Tongue (tissue), 2 donors: ENCODE data around the gene DCUN1D2. TPM values are rescaled to one million over a fixed set of nuclear protein-coding genes. Genes with fewer than 3 reads are reported as not detected.
"Not testable (repeated sequence)": the region's sequence is repeated elsewhere in the genome, so short reads cannot be mapped to it uniquely, and the experiment has no call there.

Experiments
- DNase-seq: peaks from one replicate; pipeline ENCODE4 v3.0.0-alpha.2; 2015
- total RNA-seq: library from RNA; depleted of rRNA; stranded (reverse); fragments of >200 nt; gene quantifications from one replicate; pipeline ENCODE4 v1.2.3, GENCODE V29; 2014

The DCUN1D2 gene
- total RNA-seq: 24.8 TPM

DNA sequence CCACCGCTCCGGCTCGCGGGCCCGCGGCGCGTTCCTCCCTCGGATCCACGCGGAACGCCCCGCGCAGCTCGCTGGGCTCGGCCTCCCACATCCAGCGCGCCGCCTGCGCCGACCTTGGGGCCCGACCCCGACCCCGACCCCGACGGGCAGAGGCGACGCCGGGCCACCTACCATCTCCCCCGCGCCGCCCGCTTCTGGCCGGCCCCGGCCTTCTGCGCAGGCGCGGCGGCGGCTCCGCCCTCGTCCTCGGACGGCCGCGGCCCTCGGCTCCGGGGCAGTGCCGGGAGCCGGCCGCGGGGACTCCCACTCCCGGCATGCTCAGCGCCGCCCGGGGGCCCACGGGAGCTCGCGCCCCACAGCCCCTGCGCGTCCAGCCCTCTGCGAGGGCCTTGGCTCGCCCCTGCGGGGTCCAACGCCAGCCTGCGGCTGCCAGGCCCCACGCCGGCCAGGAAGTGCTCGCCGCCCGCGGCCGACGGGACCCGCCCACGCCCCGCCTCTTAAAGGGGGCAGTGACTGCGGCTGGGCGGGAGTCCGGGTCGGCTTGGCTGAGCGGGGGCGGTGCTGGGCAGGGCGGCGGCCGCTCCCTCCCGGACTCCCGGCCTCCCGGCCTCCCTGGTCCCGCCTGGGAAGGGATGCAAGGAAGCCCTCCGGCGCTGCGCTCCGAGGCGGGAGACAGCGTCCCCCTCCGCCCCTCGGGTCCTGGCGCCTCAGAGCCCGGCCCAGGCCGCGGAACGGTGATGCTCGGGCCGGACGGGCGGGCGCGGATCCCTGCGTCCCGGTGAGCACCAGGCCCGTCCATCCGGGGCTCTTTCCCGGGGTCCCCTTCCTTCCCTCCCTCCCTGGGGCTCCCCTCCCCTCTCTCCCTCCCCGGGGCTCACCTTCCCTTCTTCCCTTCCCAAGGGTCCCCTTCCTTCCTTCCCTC, at the start of gene DCUN1D2:
TSS of gene DCUN1D2 (minus strand) at position 216 of the 922 bp plus-strand sequence. CDS start at position 174, 42 bp downstream.
- peak; percentile 97 for DNase-seq

DNA sequence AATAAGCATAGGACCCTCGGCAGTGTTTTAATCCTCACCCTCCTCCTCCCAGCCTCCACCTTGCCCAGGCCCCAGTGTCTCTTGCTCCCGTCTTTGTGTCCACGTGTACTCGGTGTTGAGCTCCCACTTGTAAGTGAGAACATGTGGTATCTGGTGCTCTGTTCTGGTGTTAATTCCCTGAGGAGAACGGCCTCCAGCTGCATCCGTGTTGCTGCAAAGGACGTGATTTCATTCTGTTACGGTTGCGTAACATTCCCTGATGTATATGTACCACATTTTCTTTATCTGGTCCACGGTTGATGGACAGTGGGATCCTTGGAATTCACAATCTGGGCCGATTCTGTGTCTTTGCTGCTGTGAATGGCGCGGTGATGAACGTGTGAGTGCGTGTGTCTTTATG, 49.3 kb upstream of the DCUN1D2 start:
- no peak for DNase-seq

DNA sequence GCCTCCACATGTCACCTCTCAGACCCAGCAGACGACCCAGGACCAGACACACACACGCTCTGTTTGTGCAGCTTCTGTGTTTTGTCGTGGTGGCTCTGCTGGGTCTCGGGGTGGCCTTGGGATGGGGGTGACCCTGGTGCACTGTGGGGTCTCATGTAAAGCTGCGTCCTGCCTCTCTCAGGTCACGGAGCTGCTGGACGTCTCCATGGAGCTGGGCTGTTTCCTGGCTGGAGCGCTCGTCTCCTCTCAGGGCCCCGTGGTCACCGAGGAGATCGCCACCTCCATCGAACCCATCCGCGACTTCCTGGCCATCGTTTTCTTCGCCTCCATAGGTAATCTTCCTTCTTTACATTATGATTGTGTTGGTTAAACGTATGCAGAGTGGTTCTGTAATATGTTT, 48.7 kb upstream of the DCUN1D2 start:
- no peak for DNase-seq

DNA sequence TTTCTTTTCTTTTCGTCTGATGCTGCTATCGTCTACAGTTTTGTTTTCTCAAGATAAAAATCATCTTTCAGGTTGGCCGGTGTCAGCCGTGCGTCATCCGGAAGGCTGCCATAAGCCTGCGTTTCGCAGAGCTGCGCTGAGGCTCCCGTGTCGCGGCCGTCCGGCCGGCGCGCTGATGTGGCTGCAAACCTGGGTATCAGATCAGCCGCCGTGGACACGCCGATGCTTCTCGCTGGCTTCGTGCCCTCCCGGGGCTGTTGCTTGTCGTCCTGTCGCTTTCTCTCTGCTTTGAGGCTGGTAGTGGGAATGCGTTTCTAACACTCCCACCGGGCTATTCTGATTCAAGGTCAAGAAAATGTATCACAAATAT, 48.2 kb upstream of the DCUN1D2 start:
- no peak for DNase-seq

DNA sequence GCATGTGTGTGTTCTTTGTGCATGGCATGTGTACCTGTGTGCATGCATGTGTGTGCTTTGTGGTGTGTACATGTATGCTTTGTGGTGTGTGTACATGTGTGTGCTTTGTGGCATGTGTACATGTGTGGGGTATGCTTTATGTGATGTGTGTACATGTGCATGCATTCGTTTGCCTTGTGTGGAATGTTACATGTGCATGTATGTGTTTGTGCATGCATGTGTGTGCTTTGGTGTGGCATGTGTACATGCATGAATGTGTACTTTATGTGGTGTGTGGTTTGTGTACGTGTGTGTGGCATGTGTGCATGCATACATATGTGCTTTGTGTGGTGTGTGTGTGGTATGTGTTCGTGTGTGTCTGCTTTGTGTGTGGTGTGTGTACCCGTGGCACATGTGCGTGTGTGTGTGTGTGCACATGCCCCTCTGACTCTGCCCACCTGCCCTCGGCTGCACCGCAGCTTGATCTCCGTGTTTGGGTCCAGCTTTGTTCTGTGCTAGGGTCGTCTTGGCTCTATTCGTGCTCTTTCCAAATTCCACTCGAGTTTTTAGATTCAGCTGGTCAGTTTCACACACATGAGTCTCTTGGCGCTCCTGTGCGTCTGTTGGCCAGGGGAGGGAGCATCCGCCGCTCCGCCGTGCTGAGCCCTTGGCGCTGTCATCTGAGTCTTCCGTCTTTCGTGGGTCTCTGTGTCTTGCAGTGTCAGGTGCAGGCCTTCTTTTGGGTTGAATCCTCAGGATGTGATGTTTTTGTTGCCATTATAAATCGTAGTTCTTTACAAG, 47.6 kb upstream of the DCUN1D2 start:
- DNase-seq: no peak

DNA sequence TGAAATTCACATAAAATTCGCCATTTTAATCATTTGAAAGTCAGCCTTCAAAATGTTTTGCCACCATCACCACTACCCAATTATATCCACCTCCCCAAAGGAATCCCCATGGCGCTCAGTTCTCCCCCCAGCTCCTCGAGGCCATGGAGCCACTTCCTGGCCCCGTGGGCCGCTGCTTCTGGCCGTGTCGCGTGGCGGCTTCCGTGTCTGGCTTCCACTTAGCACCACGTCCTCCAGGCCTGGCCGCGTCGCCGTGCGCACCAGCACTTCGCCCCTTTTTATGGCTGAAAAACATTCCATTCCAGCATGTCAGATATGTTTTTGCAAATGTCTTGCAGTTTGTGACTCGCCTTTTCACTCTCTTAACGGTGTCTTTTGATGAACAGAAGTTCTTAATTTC, 46.7 kb upstream of the DCUN1D2 start:
- no peak for DNase-seq

DNA sequence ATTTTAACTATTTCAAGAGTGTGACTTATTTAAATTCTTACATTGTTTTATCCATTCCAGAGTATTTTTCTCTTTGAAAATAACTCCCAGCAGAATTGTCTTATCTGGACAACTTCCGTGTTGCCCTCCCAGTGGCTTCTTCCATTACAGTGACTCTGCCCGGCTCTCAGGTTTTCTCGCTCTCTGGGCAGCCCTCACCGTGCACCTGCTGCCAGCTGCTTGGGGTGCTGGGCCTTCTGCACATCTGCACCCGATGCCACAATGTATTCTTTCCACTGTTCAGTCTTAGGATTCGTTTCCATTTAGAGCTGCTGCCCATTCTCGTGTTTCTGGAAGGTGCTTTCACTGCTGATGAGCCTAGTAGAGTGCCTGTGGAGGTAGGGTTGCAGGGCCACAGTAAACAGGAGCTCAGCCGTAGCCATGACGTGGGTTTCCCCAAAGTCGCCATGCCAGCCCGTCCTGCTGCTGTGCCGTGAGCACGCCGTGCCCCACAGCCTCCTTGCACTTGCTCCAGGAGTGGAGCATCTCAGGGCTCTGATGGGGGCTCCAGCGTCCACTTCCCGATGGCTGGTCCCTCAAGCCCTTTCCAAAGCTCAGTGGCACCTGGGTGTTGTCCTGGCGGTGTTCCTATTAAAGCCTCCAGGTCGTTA, 46.1 kb upstream of the DCUN1D2 start:
- DNase-seq: no peak

DNA sequence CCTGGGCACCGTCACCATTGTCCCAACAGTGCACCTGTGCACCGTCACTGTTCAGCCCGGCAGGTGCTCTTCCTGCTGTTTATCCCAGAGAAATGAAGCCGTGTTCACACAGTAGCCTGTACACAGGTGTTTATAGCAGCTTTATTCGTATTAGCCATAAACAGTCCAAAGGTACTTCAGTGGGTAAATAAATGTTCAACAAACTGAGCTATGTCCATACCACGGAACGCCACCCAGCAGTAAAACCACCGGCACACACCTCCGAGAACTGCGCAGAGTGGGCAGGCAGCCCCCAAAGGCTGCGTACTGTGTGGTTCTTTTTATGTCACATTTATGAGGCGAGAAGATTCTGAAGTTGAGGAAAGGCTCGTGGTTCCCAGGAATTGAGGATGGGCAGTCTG, 44.9 kb upstream of the DCUN1D2 start:
- DNase-seq: no peak

DNA sequence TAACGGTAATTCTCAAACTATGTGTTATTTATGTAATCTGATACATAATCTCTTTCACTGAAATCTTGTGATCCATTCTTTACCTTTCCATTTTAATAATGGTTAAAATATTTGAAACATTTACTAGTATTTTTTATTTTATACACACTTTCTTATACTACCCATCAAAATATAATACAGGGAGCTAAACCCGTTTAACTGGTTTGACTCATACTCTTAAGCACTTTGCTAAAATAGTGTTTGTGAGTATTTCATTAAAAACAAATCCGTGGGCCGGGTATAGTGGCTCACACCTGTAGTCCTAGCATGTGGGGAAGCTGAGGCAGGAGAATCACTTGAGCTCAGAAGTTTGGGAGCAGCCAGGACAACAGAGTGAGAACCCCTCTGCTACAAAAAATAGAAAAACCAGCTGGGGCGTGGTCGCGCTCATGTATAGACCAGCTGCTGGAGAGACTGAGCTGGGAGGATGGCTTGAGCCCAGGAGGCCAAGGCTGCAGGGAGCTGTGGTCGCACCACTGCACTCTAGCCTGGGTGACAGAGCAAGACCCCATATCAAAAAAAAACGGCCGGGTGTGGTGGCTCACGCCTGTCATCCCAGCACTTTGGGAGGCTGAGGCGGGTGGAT, 43.8 kb upstream of the DCUN1D2 start:
- DNase-seq: peak; percentile 16

DNA sequence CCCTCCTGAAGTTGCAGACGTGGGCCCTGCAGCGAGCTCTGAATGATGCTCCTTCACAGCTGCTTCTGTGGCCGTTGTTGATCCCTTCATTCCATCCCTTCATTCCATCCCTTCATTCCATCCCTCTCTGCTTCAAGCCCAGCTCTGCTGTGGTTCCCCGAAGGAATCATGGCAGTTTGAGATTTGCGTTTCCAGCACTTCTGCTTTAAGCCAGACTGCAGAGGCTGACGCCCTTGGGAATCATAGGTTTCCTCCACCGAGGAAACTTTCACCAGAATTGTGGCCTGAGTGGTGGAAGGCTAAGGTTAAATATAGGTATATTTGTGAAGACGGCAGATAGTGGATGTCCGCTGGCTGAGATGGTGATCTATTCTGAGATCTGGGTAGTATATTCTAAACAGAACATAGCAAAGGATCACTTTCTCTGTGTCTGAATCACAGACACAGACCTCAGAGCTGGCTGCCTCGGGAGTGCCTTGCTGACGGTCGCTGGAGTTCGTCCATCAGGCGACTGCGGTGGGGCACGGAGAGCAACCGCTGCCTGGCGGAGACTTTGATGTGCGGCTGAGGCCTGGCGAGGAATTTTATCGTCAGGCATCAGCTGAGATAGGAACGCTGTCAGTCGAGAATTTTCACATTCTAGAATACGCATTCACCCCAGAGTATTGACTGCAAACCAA, 42.8 kb upstream of the DCUN1D2 start:
- DNase-seq: peak; percentile 12

DNA sequence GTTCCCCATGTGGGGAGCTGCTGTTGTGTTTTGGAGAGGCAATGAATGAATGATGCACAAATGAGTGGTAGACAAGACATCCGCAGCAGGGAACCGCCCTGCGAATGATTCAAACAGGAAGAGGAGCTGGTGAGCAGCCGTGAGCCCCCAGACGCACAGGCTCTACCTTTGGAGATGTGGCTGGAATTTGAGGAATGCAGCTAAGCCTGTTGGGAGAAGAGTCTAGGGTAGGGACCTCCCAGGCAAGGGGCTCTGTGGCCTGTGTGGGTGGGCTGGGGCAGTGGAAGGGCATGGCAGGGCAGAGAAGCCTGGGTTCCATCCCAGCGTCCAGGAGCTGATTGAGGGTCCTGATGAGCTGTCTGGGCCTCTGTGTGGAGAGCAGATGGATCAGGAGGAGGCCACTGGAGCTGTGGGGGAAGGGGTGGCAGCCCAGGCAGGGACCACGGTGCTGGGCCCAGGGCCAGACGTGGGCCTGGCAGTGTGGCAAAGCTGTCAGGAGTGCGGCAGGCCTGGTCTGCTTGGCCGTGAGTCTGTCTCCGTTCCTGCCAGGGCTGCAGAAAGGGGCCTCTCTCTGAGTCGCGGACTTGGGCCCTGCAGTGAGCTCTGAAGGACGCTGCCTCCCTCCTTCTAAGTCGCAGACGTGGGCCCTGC, 41.8 kb upstream of the DCUN1D2 start:
- DNase-seq: peak; percentile 19

DNA sequence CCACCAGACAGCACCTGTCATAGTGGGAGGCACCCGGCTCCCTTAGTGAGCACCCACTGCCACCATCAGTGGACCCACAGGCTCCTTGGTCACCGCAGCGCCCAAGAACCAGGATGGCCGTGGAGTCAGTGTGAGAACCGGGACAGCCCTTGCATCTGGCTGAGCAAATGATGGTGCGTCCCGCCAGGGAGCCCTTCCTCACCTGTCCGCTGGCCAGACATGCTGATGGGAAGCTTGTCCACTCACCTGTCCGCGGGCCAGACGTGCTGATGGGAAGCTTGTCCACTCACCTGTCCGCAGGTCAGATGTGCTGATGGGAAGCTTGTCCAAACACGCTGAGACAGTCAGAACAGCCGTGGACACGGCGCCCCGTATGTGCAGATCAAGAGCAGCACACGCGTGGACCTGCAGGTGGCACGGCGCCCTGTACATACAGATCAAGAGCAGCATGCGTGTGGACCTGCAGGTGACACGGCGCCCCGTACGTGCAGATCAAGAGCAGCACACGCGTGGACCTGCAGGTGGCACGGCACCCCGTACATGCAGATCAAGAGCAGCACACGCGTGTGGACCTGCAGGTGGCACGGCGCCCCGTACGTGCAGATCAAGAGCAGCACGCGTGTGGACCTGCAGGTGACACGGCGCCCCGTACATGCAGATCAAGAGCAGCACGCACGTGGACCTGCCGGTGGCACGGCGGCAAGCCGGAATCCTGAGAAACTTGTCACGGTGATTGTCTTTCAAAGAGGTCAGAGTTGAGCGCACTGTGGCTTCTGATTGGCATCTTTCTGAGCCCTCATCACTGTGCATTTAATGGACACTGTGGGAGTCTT, 40.7 kb upstream of the DCUN1D2 start:
- DNase-seq: no peak

DNA sequence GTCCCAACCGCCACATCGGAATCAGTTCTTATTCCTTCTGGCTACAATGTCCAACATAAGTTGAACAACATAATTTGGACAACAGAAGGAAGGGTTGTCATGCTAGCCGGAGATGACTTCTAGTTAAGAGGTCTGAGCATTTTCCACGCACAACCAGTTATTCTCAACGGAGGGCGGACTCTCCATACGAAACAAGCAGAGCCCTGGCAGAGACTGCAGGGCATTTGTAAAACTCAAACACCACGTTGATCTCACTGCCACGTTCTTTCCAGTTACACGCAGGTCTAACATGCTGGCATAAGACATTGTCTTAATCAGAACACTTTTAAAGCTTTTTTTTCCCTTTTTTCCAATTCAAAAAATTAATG, 38.3 kb upstream of the DCUN1D2 start:
- no peak for DNase-seq

DNA sequence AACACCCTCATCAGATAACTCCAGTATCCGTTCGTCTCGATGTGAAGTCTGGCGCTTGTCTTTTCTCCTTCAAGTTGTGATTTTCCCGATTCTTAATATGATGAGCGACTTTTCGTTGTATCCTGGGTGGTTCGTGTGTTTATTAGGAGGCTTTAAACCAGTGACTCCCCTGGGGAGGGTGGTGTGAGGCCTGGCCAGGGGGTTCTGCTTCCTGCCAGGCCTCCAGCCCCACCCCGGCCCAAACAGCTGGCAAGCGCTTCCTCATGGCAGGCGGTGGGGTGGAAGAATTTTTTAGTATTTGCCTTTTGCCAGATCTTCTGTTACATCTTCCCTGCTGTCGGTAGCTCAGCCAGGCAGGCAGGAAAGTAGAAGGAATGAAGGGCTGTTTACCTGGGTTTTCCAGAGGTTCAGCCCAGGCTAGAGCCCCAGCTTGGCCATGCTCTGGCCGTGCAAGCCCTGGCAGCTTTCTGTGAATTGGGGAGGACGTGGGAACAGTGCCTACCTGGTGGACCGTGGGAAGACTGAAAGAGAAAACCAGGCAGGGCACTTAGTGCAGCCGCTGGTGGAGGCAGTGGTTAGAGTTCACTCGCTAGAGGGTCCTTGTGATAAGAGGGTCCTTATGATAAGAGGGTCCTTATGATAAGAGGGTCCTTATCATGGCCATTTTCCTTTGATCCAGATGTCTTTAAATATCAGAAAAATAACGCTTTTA, 37.7 kb upstream of the DCUN1D2 start:
- DNase-seq: peak; percentile 37

DNA sequence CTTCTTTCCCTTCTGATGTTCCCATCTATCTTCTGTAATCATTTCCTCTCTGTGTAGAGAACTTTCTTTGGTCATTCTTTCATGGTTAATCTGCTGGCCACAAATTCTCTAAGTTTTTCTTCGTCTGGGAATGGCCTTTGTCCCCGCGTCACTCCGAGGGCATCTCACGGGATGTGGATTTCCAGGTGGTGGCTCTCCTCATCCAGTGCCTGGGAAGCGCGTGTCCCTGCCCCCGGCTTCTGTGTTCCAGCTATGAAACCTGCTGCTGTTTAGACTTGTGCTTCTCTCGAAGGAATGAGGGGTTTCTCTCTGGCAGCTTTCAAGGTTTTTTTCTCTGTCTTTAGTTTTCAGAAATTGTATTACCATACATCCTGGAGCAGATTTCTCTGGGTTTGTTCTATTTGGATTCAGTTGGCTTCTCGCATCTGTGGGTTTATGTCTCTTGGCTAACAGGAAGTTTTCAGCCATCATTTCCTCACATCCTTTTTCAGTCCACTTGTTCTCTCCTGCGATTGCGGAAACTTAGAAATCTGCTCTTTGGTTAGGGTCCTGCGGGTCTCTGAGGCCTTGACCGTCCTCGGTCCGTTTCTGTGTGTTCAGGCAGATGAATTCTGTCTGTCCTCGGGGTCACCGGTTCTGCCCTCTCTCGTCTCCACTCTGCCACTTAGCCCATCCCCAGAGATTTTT, 36.9 kb upstream of the DCUN1D2 start:
- no peak for DNase-seq

DNA sequence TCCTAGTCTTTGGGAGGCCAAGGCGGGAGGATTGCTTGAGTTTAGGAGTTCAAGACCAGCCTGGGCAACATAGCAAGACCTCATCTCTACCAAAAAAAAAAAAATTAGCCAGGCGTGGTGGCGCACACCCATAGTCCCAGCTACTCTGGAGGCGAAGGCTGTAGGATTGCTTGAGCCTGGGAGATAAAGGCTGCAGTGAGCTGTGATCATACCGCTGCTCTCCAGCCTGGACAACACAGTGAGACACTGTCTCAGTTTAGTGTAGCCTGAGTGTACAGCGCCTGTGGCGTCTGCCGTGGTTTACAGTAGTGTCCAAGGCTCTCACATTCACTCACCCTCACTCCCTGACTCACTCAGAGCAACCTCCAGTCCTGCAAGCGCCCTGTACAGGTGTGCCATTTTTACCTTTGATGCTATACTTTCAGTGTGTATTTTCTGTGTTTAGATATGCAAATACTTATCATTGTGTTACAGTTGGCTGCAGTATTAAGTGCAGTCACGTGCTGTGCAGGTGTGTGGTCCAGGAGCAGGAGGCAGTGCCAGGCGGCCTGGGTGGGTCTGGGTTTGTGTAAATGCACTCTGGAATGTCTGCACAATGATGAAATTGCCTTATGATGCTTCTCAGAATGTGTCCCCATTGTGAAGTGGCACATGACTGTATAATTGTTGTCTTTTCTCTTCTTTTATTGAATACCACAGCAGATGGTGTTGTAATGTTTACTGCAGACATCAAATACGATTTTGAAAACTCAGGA, 36.1 kb upstream of the DCUN1D2 start:
- peak; percentile 40 for DNase-seq

DNA sequence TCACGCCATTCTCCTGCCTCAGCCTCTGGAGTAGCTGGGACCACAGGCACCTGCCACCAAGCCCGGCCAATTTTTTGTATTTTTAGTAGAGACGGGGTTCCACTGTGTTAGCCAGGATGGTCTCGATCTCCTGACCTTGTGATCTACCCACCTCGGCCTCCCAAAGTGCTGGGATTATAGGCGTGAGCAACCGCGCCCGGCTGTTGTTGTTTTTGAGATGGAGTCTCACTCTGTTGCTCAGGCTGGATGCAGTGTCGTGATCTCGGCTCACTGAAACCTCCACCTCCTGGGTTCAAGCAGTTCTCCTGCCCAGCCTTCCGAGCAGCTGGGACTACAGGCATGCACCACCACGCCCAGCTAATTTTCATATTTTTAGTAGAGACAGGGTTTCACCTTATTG, 31.9 kb upstream of the DCUN1D2 start:
- DNase-seq: not testable (repeated sequence)

DNA sequence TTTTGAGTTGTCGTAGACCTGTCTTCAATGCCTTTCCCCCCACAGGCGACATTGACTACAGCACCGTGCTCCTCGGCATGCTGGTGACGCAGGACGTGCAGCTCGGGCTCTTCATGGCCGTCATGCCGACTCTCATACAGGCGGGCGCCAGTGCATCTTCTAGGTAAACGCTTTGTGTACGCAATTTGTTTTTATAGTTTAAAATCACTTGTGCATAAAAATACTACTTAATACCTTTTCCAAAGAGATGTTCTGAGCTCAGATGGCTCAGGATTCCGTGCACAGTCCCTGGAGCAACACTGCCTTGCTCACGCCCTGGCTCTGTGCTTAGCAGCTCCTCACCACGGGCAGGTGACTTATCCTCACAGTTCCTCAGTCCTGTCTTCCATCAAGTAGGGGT, 30.1 kb upstream of the DCUN1D2 start:
- DNase-seq: no peak
